Uterus (tissue), 4 donors: Measurements from ENCODE around the gene MTRF1L. TPM values are rescaled to one million over a fixed set of nuclear protein-coding genes. Genes with fewer than 3 reads are reported as not detected.

Experiments used
- DNase-seq, 2 donors: peaks; one replicate each; pipeline ENCODE4 v3.0.0-alpha.2; 2019 to 2020
- H3K27ac ChIP-seq, 2 donors: fragments of 200-600 bp; sonication (generic); 1 replicate in 1 of 2; 2 replicates in 1 of 2; pipeline ENCODE4 v1.5.1; 2016 to 2018
- H3K27me3 ChIP-seq, 2 donors: fragments of 200-600 bp; sonication (generic); one replicate each; pipeline ENCODE4 v1.5.1; 2018 to 2019; ENCODE audit warnings: control low read depth in 1 of 2
- H3K36me3 ChIP-seq, 2 donors: fragments of 200-600 bp; sonication (generic); one replicate each; pipeline ENCODE4 v1.5.1; 2019; ENCODE audit warnings: control low read depth in 1 of 2
- H3K4me1 ChIP-seq, 2 donors: fragments of 200-600 bp; sonication (generic); one replicate each; pipeline ENCODE4 v1.5.1; 2018 to 2019; ENCODE audit warnings: control low read depth in 1 of 2
- H3K4me3 ChIP-seq, 2 donors: fragments of 200-600 bp; sonication (generic); 1 replicate in 1 of 2; 2 replicates in 1 of 2; pipeline ENCODE4 v1.5.1; 2018 to 2019; ENCODE audit warnings: mild to moderate bottlenecking in 1 of 2
- H3K9me3 ChIP-seq, 2 donors: fragments of 200-600 bp; sonication (generic); one replicate each; pipeline ENCODE4 v1.5.1; 2019; ENCODE audit warnings: control low read depth in 1 of 2
- POLR2A ChIP-seq, 2 donors: fragments of 450-650 bp; IDR thresholded peaks; one replicate each; pipeline ENCODE4 v1.6.1; 2016; ENCODE audit warnings: antibody characterized with exemption in 2 of 2, mild to moderate bottlenecking in 1 of 2, moderate library complexity in 1 of 2
- intact Hi-C: fragments of 100-400 bp; cut with DNase I; formaldehyde crosslinking; loops from one replicate; pipeline ENCODE4 v1.15.1; 2023; ENCODE audit warnings: low total_unique reads
- total RNA-seq, 4 donors: library from RNA; depleted of rRNA in 3 of 4; stranded (reverse); fragments of >200 nt in 3 of 4; gene quantifications; one replicate each; pipeline versions ENCODE4 v1.1.0 to v1.2.4, GENCODE V29; 2014 to 2023
- TF ChIP-seq, protein P1 (sequence below), 4 experiments: fragments of 200-600 bp in 2 of 4; fragments of 450-650 bp in 2 of 4; sonication (generic) in 2 of 4; IDR thresholded peaks; one replicate each; pipeline ENCODE4 v1.5.1; 2016 to 2019; ENCODE audit warnings: antibody characterized with exemption in 4 of 4, mild to moderate bottlenecking in 2 of 4, moderate library complexity in 1 of 4
- donor health status: DM: yes; HTN: yes; CAD: no.

Gene MTRF1L
- total RNA-seq, 4 donors from 2014 or later: 9.5 to 26.4 (median 15.7) TPM

DNA sequence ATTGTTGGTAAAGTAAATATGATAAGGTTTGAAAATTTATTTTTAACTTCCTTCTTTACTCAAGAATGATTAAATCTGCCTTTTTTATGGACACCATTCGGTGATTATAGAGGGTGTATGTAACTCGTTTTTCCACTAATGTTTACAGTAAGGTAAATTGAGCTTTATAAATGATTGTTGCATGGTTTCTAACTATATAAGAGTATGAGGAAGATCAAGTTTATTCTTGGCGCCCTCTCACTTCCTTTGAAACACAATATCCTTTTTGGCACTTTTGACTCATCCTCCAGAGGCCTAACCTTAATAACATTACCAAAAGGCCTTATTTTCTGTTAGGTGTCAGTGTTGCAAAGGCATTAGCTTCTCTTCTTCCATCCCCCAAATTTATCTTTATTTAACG, 41.8 kb upstream of the MTRF1L start:
- Histone ChIP-seq H3K9me3 (no peaks in the 10 kb centered on the region), H3K27ac (no peak overlapping the region), H3K27me3 (no peaks in the 10 kb centered on the region), H3K4me1 (no peaks in the 10 kb centered on the region), H3K36me3 (no peaks in the 10 kb centered on the region), H3K4me3 (no peak overlapping the region)
- DNase-seq: no peak
- TF ChIP-seq POLR2A (IDR thresholded peaks at IDR 0.05): no peak
- TF ChIP-seq, protein P1, sequence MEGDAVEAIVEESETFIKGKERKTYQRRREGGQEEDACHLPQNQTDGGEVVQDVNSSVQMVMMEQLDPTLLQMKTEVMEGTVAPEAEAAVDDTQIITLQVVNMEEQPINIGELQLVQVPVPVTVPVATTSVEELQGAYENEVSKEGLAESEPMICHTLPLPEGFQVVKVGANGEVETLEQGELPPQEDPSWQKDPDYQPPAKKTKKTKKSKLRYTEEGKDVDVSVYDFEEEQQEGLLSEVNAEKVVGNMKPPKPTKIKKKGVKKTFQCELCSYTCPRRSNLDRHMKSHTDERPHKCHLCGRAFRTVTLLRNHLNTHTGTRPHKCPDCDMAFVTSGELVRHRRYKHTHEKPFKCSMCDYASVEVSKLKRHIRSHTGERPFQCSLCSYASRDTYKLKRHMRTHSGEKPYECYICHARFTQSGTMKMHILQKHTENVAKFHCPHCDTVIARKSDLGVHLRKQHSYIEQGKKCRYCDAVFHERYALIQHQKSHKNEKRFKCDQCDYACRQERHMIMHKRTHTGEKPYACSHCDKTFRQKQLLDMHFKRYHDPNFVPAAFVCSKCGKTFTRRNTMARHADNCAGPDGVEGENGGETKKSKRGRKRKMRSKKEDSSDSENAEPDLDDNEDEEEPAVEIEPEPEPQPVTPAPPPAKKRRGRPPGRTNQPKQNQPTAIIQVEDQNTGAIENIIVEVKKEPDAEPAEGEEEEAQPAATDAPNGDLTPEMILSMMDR (IDR thresholded peaks at IDR 0.05): no peak
- intact Hi-C loops: no loop called here

DNA sequence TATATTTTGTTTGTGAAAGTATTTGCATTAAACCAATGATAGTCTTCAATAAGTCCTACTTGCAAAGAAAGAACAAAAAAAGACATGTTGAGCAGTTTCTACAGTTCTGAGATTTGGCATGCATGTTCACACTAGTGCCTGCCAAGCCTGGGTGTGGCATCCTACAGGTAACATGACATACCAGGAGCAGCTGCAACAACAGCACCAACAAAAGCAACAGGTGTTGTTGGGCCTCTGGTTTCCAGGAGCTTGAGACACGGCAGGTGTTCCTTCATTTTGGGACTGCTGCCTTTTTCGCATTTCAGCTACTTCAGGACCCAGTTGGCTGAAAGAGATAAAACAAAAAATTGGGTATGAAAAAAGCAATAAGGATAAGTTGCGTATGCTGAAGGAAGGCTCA, 41.2 kb upstream of the MTRF1L start:
- H3K27ac ChIP-seq: no peak overlapping the region
- H3K4me3 ChIP-seq: no peak overlapping the region
- no peaks in the 10 kb centered on the region for H3K36me3 ChIP-seq
- no peaks in the 10 kb centered on the region for H3K4me1 ChIP-seq
- H3K27me3 ChIP-seq: no peaks in the 10 kb centered on the region
- intact Hi-C loops: no loop called here
- DNase-seq: no peak
- no peaks in the 10 kb centered on the region for H3K9me3 ChIP-seq
- TF ChIP-seq POLR2A (IDR thresholded peaks at IDR 0.05): no peak
- TF ChIP-seq, protein P1 (IDR thresholded peaks at IDR 0.05): no peak

DNA sequence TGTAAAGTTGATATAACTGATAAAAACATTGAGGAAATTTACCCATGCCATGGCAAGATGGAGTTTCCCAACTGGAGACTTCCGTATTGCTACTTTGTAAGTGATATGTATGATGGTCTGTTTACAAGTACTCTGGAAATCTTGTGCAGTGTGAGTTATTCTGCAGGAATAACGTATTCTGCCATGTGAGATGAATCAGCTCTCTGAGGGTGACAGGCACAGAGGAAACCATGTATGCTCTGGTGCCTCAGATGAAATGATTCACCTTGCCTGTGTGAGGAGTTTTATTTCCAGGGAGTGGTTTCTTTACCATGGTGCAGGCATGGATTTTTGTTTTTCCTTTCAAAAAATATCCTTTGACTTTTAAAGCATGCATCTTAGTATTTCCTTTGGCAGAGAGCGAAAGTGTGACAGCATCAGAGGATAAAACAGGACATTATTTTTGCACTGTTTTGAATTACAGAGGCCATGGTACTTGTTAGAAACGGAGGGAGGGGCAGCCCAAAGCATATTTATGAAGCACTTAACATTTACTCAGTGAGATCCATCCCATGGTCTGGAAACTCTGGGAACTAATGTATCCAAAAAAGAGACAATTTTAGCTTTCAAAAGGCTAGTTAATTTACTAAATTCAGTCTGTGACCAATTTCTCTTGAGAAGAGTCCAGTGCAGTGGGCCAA, 36.0 kb upstream of the MTRF1L start:
- intact Hi-C loops: no loop called here
- Histone ChIP-seq H3K4me1 (no peaks in the 10 kb centered on the region), H3K27me3 (no peaks in the 10 kb centered on the region), H3K9me3 (no peaks in the 10 kb centered on the region), H3K27ac (no peak overlapping the region), H3K36me3 (no peaks in the 10 kb centered on the region), H3K4me3 (no peak overlapping the region)
- TF ChIP-seq, protein P1 (IDR thresholded peaks at IDR 0.05): no peak
- no peak for TF ChIP-seq POLR2A (IDR thresholded peaks at IDR 0.05)
- DNase-seq: no peak

DNA sequence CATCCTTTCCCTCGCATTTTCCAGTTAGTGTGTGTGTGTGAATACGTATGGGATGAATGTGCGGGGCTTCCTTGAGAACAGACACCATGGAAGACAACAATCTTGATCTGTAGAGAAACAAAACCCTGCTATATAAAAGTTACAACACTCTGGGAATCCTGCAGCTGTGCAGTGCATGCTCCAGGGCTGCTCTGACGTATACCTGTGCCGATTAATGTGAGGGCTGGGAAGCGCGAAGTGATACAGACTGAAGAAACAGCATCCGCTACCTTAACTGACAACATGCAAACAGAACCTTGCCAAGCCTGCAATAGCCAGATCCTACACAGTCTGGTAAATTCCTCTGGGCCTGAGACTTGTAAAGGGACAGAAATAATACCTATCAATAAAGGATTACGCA, 31.6 kb upstream of the MTRF1L start:
- Histone ChIP-seq H3K27me3 (no peaks in the 10 kb centered on the region), H3K4me1 (no peaks in the 10 kb centered on the region), H3K9me3 (no peaks in the 10 kb centered on the region), H3K4me3 (no peak overlapping the region), H3K27ac (no peak overlapping the region), H3K36me3 (no peaks in the 10 kb centered on the region)
- TF ChIP-seq, protein P1 (IDR thresholded peaks at IDR 0.05): no peak
- intact Hi-C loops: no loop called here
- DNase-seq: no peak

DNA sequence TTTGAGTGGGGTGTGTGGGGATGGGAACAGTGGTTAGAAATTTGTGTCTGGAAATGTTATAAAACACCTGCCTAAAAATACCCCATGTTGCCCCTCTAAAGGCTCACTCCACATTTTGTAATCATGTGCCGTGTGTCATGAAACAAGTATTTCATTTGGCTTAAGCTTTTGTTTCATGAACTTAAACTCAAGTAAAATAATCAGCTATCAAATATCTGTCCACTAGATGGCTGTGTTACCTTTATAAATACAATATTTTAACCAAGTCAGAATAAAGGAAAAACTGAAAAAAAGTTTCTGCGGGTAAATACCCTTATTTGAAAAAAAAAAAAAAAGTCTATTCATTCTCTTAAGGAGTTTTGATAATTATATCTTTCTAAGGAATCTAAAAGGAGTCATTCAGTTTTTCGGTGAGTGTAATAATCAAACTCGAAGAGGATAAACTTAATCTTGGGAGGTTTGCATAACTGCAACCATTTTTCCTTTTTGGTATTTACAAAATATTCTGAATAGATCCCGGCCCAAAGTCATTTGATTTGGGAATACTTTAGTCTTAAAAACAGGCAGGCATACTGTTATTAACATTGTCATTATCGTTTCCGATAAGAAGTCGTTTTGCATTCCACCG, 29.9 kb upstream of the MTRF1L start:
- Histone ChIP-seq H3K27ac (no peak overlapping the region), H3K27me3 (no peaks in the 10 kb centered on the region), H3K4me1 (no peaks in the 10 kb centered on the region), H3K4me3 (no peak overlapping the region), H3K9me3 (no peaks in the 10 kb centered on the region), H3K36me3 (no peaks in the 10 kb centered on the region)
- TF ChIP-seq, protein P1 (IDR thresholded peaks at IDR 0.05): peak in 1 of 4 experiments; percentile 17
- TF ChIP-seq POLR2A (IDR thresholded peaks at IDR 0.05): no peak
- no peak for DNase-seq
- intact Hi-C loops: no loop called here
